ENCODE measurements around the gene FNDC3B. TPM values are rescaled to one million over a fixed set of nuclear protein-coding genes. Genes with fewer than 3 reads are reported as not detected.
A peak's percentile ranks its signal among the peaks of the same experiment; 100 is the strongest.

FNDC3B gene
- total and polyA plus RNA-seq, 10 donors = 3.1 to 149 (median 103) TPM

GRCh38 chr3:172125963-172126457, 86.6 kb downstream of the FNDC3B start:
- Histone ChIP-seq H3K9me3 (no peaks in the 10 kb centered on the region), H3K27me3 (replicated peaks in 1 of 7) (no peaks in the 10 kb centered on the region), H3K27ac (peak overlapping the region in 6 of 8 donors; percentile 7 to 92 (median 68)), H3K4me1 (peaks cover 5 to 67% (median 33%) of the 10 kb centered on the region in 6 donors), H3K4me3 (no peak overlapping the region), H3K36me3 (peaks cover 0 to 26% (median 0%) of the 10 kb centered on the region in 6 donors)
- WGBS, 5 donors = 67 to 82% (median 79%) methylated on average over 6 of the region's 6 CpGs
- intact Hi-C loops (cut with DNase I; ENCODE audit: low total_unique reads) = no loop called here
- no peak for TF ChIP-seq POLR2A (IDR thresholded peaks at IDR 0.05)
- TF ChIP-seq, protein P1, sequence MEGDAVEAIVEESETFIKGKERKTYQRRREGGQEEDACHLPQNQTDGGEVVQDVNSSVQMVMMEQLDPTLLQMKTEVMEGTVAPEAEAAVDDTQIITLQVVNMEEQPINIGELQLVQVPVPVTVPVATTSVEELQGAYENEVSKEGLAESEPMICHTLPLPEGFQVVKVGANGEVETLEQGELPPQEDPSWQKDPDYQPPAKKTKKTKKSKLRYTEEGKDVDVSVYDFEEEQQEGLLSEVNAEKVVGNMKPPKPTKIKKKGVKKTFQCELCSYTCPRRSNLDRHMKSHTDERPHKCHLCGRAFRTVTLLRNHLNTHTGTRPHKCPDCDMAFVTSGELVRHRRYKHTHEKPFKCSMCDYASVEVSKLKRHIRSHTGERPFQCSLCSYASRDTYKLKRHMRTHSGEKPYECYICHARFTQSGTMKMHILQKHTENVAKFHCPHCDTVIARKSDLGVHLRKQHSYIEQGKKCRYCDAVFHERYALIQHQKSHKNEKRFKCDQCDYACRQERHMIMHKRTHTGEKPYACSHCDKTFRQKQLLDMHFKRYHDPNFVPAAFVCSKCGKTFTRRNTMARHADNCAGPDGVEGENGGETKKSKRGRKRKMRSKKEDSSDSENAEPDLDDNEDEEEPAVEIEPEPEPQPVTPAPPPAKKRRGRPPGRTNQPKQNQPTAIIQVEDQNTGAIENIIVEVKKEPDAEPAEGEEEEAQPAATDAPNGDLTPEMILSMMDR (IDR thresholded peaks at IDR 0.05 in 8 of 11, conservative IDR thresholded peaks at IDR 0.05 in 3 of 11) = no peak
- TF ChIP-seq POLR2AphosphoS5 (IDR thresholded peaks at IDR 0.05) = no peak
- no peak for DNase-seq

DNA sequence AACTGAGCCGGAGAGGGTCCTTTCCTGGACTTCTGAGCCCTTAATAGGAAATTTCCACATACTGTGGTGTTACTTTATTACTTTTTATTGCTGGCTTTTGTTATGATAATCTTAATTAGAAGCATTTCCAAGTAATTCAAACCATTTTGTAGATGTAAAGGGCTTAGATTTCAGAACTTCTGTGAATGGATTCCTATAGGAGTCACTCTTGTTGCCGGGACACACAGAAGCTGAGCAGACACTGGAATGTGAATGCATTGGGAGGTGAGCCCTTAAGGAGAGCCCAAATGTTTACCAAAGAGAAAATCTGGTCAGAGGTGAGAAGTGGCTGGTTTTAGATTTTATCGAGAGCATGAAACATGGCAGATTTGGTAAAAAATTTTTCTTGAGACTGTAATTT, 87.4 kb downstream of the FNDC3B start:
- Histone ChIP-seq H3K4me3 (no peak overlapping the region), H3K36me3 (peaks cover 0 to 26% (median 0%) of the 10 kb centered on the region in 6 donors), H3K9me3 (no peaks in the 10 kb centered on the region), H3K27me3 (replicated peaks in 1 of 7) (no peaks in the 10 kb centered on the region), H3K4me1 (peaks cover 8 to 75% (median 35%) of the 10 kb centered on the region in 6 donors), H3K27ac (peak overlapping the region in 6 of 8 donors; percentile 7 to 92 (median 68))
- intact Hi-C loops (cut with DNase I; ENCODE audit: low total_unique reads) = no loop called here
- WGBS, 5 donors = 79 to 84% (median 81%) methylated on average over 3 of the region's 3 CpGs
- TF ChIP-seq POLR2AphosphoS5 (IDR thresholded peaks at IDR 0.05) (no peak), POLR2A (IDR thresholded peaks at IDR 0.05) (no peak)
- no peak for DNase-seq

DNA sequence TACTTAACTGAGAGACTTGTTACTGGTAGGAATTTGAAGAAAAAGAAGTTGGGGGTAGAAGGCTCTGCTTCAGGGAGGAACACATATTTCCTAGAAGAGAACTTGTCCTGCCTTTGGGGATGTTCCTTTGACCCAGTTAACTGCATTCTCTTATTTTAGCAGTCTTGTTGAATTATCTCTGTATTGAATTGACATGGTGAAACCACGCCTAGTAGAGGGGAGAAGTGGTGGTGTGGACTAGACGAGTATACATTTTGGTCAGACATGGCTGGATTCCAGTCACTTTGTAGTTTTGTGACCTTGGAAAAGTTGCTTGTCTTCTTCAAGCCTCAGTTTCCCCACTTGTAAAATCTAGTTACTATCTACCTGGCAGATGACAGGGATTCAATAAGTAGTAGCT, 87.8 kb downstream of the FNDC3B start:
- peaks cover 8 to 79% (median 39%) of the 10 kb centered on the region in 6 donors for H3K4me1 ChIP-seq
- TF ChIP-seq POLR2A (IDR thresholded peaks at IDR 0.05) (no peak), POLR2AphosphoS5 (IDR thresholded peaks at IDR 0.05) (no peak)
- TF ChIP-seq, protein P1 (IDR thresholded peaks at IDR 0.05 in 8 of 11, conservative IDR thresholded peaks at IDR 0.05 in 3 of 11) = no peak
- DNase-seq = no peak
- intact Hi-C loops (cut with DNase I; ENCODE audit: low total_unique reads) = no loop called here
- peak overlapping the region in 6 of 8 donors; percentile 7 to 92 (median 68) for H3K27ac ChIP-seq
- 63 to 72% (median 65%) methylated on average over 2 of the region's 2 CpGs for WGBS, 5 donors
- peaks cover 0 to 24% (median 0%) of the 10 kb centered on the region in 6 donors for H3K36me3 ChIP-seq
- no peaks in the 10 kb centered on the region for H3K9me3 ChIP-seq
- no peak overlapping the region for H3K4me3 ChIP-seq
- no peaks in the 10 kb centered on the region for H3K27me3 ChIP-seq (replicated peaks in 1 of 7)

DNA sequence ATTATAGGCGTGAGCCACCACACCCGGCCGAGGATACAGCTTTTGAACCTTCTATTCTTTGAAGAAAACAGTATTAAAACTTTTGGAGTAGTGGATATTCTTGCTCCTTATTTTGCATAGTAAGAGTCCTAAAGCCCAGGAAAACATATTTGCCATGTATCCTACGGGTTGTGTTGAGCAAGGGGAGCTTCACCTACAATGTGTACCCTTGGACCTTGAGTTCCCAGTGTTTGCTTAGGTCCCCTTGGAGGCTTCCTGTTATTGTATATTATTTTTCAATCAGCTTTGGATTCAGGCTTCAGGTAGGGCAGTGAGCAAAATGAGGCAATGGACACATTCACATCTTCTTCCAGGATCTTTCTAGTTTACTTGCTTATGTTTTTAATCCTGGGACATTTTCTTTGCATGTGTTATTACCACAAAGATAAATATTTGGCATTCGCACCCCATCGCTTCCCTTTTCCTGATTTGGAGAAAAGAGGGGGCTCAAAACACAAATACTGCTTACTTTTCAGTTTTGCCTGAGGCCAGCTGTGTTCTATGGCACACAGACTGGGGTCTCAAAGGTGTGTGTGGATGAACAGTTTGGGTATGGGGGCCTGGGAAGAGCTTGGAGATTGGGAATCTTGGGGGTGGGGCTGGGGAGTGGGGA, 88.7 kb downstream of the FNDC3B start:
- H3K27ac ChIP-seq = peak overlapping the region in 5 of 8 donors; percentile 75 to 92 (median 87)
- intact Hi-C loops (cut with DNase I; ENCODE audit: low total_unique reads) = no loop called here

More for the DNA sequence above, 88.7 kb downstream of the FNDC3B start:
- Histone ChIP-seq H3K4me1 (peaks cover 8 to 88% (median 46%) of the 10 kb centered on the region in 6 donors), H3K36me3 (peaks cover 0 to 15% (median 0%) of the 10 kb centered on the region in 6 donors), H3K27me3 (replicated peaks in 1 of 7) (no peaks in the 10 kb centered on the region), H3K9me3 (no peaks in the 10 kb centered on the region), H3K4me3 (no peak overlapping the region)
- TF ChIP-seq POLR2AphosphoS5 (IDR thresholded peaks at IDR 0.05) (no peak), POLR2A (IDR thresholded peaks at IDR 0.05) (no peak)
- TF ChIP-seq, protein P1 (IDR thresholded peaks at IDR 0.05 in 8 of 11, conservative IDR thresholded peaks at IDR 0.05 in 3 of 11) = no peak
- WGBS, 5 donors = 80 to 91% (median 89%) methylated on average over 6 of the region's 6 CpGs
- DNase-seq = no peak
